Thoracic aorta (tissue), 2 donors: ENCODE data around the gene FAM47E. TPM values are rescaled to one million over a fixed set of nuclear protein-coding genes. Genes with fewer than 3 reads are reported as not detected.

Experiments
- ATAC-seq: fragments of 150-250 bp; one replicate; pipeline ENCODE4 v1.8.0; 2017; ENCODE audit warnings: low read depth; ENCODE audit not compliant: insufficient number of reproducible peaks, low FRiP score
- DNase-seq: peaks from one replicate; pipeline ENCODE4 v3.0.0-alpha.2; 2020; ENCODE audit warnings: low spot score
- H3K27ac ChIP-seq, 2 donors: fragments of 200-600 bp; sonication (generic); 1 replicate in 1 of 2; 2 replicates in 1 of 2; pipeline ENCODE4 v1.5.1; 2016; ENCODE audit warnings: mild to moderate bottlenecking in 2 of 2, moderate library complexity in 2 of 2
- H3K27me3 ChIP-seq: fragments of 200-600 bp; sonication (generic); replicated peaks from 2 replicates; pipeline ENCODE4 v1.6.0; 2016; ENCODE audit warnings: mild to moderate bottlenecking; ENCODE audit not compliant: insufficient read depth
- H3K36me3 ChIP-seq: fragments of 200-600 bp; sonication (generic); one replicate; pipeline ENCODE4 v1.5.1; 2016
- H3K4me1 ChIP-seq, 2 donors: fragments of 200-600 bp; sonication (generic); 1 replicate in 1 of 2; 2 replicates in 1 of 2; pipeline versions ENCODE4 v1.5.1 to v1.6.0; 2016; ENCODE audit warnings: low read depth in 2 of 2, mild to moderate bottlenecking in 1 of 2; ENCODE audit not compliant: control insufficient read depth in 1 of 2
- H3K4me3 ChIP-seq: fragments of 200-600 bp; sonication (generic); 2 replicates; pipeline ENCODE4 v1.5.1; 2016; ENCODE audit warnings: mild to moderate bottlenecking
- H3K9me3 ChIP-seq: fragments of 200-600 bp; sonication (generic); 2 replicates; pipeline ENCODE4 v1.5.1; 2016
- CTCF ChIP-seq: fragments of 200-600 bp; sonication (generic); IDR thresholded peaks from one replicate; pipeline ENCODE4 v1.5.1; 2019; ENCODE audit warnings: antibody characterized with exemption
- total RNA-seq, 2 donors: library from RNA; depleted of rRNA; stranded (reverse); fragments of >200 nt; gene quantifications; one replicate each; pipeline versions ENCODE4 v1.1.0 to v1.2.3, GENCODE V29; 2016

The FAM47E gene
- total RNA-seq, 2 donors from 2014 or later: 0.42 to 0.54 TPM

GRCh38 chr4:76307660-76308014 is 56.1 kb downstream of the FAM47E start:
- peak overlapping the region; percentile 88 to 89 for H3K27ac ChIP-seq
- no peaks in the 10 kb centered on the region for H3K9me3 ChIP-seq
- no peaks in the 10 kb centered on the region for H3K27me3 ChIP-seq
- DNase-seq: no peak
- no peak for TF ChIP-seq CTCF
- no peak for ATAC-seq
- peaks cover 13 to 38% of the 10 kb centered on the region in 2 donors for H3K4me1 ChIP-seq
- peaks cover 5% of the 10 kb centered on the region for H3K36me3 ChIP-seq
- H3K4me3 ChIP-seq: peak overlapping the region; percentile 94

GRCh38 chr4:76308548-76308947 is 57.0 kb downstream of the FAM47E start:
- Histone ChIP-seq H3K4me1 (peaks cover 13 to 38% of the 10 kb centered on the region in 2 donors), H3K27me3 (no peaks in the 10 kb centered on the region), H3K4me3 (no peak overlapping the region), H3K9me3 (no peaks in the 10 kb centered on the region), H3K36me3 (peaks cover 5% of the 10 kb centered on the region), H3K27ac (peak overlapping the region in 1 of 2 donors; percentile 39)
- ATAC-seq (no peak), DNase-seq (no peak)
- no peak for TF ChIP-seq CTCF

- peaks cover 12% of the 10 kb centered on the region for H3K36me3 ChIP-seq
- no peaks in the 10 kb centered on the region for H3K27me3 ChIP-seq
- peaks cover 13 to 27% of the 10 kb centered on the region in 2 donors for H3K4me1 ChIP-seq
- H3K4me3 ChIP-seq: no peak overlapping the region
- no peaks in the 10 kb centered on the region for H3K9me3 ChIP-seq
- no peak for TF ChIP-seq CTCF
- DNase-seq (no peak), ATAC-seq (no peak)
- H3K27ac ChIP-seq: no peak overlapping the region
Observed at GRCh38 chr4:76309939-76310550, 58.5 kb downstream of the FAM47E start.

GRCh38 chr4:76310683-76311082 is 59.2 kb downstream of the FAM47E start:
- H3K27ac ChIP-seq: no peak overlapping the region

GRCh38 chr4:76311896-76312331 is 60.4 kb downstream of the FAM47E start:
- Histone ChIP-seq H3K4me1 (peaks cover 10 to 20% of the 10 kb centered on the region in 2 donors), H3K4me3 (no peak overlapping the region), H3K9me3 (peaks cover 12% of the 10 kb centered on the region), H3K27ac (no peak overlapping the region), H3K27me3 (no peaks in the 10 kb centered on the region), H3K36me3 (peaks cover 12% of the 10 kb centered on the region)
- ATAC-seq (no peak), DNase-seq (no peak)
- no peak for TF ChIP-seq CTCF

More at GRCh38 chr4:76310683-76311082, 59.2 kb downstream of the FAM47E start:
- ATAC-seq (no peak), DNase-seq (no peak)
- TF ChIP-seq CTCF: no peak
- Histone ChIP-seq H3K4me1 (peaks cover 10 to 21% of the 10 kb centered on the region in 2 donors), H3K9me3 (peaks cover under 1% of the 10 kb centered on the region), H3K4me3 (no peak overlapping the region), H3K27me3 (no peaks in the 10 kb centered on the region), H3K36me3 (peaks cover 12% of the 10 kb centered on the region)
